DMS79 treated with DMSO at 0.1 percent for 48 hours (cell line): ENCODE data around the gene GNB1.

Experiments
- DNase-seq: peaks from one replicate; lab custom pipeline; 2025; lab: John Stamatoyannopoulos, UW

Gene GNB1

GRCh38 chr1:1922956-1923833, 32.3 kb upstream of the GNB1 start:
- no peak for DNase-seq

- no peak for DNase-seq
Observed at GRCh38 chr1:1922702-1922955, 31.7 kb upstream of the GNB1 start.

GRCh38 chr1:1921901-1922701, 31.2 kb upstream of the GNB1 start:
- no peak for DNase-seq

GRCh38 chr1:1921459-1921862, 30.6 kb upstream of the GNB1 start:
- DNase-seq: no peak

- DNase-seq: no peak
Observed at GRCh38 chr1:1920608-1921458, 29.9 kb upstream of the GNB1 start.

GRCh38 chr1:1920057-1920607, 29.2 kb upstream of the GNB1 start:
- no peak for DNase-seq

GRCh38 chr1:1919304-1920056, 28.6 kb upstream of the GNB1 start:
- peak; percentile 97 for DNase-seq

- no peak for DNase-seq
Observed at GRCh38 chr1:1918901-1919303, 28.0 kb upstream of the GNB1 start, which contains the start of gene TMEM52. TSS of gene TMEM52 (minus strand) at chr1:1919279. CDS start at chr1:1919265, 14 bp downstream.

- DNase-seq: no peak
Observed at GRCh38 chr1:1917995-1918900, 27.4 kb upstream of the GNB1 start.

GRCh38 chr1:1917304-1917976, 26.6 kb upstream of the GNB1 start:
- no peak for DNase-seq

GRCh38 chr1:1916851-1917251, 26.0 kb upstream of the GNB1 start:
- DNase-seq: peak; percentile 31

- DNase-seq: no peak
Observed at GRCh38 chr1:1915911-1916840, 25.3 kb upstream of the GNB1 start.

GRCh38 chr1:1914971-1915692, 24.2 kb upstream of the GNB1 start, which contains the start of gene CALML6:
TSS of gene CALML6 (plus strand) at chr1:1915260. CDS start at chr1:1915281, 21 bp downstream.
- no peak for DNase-seq

GRCh38 chr1:1914101-1914970, 23.4 kb upstream of the GNB1 start:
- no peak for DNase-seq

GRCh38 chr1:1911350-1912041, 20.6 kb upstream of the GNB1 start:
- DNase-seq: no peak
